ENCODE data around the gene FGFR2.

The FGFR2 gene

DNA sequence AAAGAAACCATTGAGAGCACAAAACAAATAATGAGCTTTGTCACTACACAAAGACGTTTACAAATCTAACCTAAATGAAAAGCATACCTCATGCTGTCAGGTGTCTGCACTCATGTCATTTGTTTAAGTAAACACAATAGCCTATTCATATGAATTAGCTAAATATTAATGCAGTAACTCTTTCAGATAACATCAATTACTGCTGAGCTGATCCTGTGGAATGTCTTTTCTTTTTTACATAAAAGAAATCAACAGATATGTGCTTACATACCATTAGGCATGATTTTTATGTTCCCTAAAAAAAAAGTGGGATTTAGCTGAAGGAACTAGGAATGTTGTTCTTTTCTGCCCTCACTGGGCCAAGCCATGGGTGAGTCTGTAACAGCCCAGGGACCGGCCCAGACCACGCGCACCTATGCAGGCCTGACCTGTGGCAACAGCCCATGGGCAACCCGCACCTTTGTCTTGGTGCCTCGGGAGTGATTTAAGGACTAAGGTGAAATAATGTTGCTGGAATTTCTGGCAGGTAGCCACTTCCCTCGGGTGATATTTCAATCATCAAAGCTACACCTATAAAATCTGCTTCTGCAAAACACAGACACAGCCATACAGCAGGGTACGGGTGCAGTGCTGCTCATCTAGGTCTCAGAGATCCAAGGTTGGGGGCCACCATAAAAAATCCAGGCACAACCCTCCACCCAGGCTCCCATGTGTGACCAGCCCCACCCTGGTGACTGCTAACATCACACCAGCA is 44.6 kb downstream of the FGFR2 start:
- DNase-seq (ENCODE audit: low spot score) = no peak

DNA sequence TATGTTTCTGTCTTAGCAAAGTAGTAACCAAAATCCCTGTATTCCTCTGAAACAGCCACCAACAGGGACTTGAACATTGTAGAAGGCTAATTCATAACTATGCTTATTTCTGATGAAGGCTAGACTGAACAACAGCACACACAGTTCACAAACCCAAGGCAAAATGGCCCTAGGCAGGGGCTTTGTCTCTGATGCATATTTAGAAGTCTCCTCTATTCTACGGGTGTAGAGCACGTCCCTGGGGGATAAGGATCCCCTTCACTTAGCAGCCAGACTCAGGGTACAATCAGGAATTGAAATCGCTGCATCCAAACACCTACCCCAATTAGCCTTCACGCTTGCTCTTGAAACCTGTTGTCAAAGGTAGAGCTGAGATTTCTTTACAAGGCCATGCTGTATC is 45.5 kb downstream of the FGFR2 start:
- DNase-seq (ENCODE audit: low spot score) = no peak

DNA sequence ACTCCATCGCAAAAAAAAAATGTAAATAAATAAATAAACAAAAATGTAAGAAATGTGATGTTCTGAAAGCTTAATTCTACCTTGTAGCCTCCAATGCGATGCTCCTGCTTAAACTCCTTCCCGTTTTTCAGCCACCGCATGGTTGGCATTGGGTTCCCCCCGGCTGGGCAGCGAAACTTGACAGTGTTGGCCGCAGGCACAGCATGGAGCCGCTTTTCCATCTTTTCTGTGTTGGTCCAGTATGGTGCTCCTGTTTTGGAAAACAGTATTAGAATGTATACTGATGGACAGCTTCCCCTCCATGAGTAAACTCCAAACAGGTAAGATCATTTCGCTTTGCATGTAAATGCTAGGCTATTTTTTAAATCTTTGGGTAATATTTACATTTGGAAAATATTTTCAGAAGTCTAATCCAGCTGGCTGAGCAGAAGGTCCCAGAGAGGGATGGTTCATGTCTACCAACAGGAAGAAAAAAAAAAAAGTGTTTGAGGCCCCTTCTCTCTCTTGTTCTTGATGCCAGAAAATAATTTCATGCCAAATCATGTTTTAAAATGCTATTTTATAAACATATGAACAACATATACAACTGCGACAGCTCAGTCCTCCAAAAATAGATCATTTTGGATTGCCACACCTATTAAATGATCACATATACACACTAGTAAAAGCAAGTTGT is 46.9 kb downstream of the FGFR2 start:
- no peak for DNase-seq (ENCODE audit: low spot score)

DNA sequence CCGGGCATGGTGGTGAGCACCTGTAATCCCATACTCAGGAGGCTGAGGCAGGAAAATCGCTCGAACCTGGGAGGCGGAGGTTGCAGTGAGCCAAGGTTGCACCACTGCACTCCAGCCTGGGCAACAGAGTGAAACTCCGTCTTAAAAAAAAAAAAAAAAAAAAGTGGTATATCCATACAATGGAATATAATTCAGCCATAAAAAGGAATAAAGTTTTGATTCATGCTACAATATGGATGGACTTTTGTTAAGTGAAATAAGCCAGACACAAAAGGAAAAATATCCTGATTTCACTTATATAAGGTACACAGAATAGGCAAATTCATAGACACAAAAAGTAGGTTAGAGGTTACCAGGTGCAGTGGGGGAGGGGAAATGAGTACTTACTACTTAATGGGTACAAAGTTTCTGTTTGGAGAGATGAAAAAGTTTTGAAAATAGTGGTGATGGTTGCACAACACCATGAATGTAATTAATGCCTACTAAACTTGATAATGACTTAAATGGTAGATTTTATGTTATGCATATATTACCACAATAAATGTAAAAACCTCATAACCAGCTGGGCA is 53.9 kb downstream of the FGFR2 start:
- no peak for DNase-seq (ENCODE audit: low spot score)

DNA sequence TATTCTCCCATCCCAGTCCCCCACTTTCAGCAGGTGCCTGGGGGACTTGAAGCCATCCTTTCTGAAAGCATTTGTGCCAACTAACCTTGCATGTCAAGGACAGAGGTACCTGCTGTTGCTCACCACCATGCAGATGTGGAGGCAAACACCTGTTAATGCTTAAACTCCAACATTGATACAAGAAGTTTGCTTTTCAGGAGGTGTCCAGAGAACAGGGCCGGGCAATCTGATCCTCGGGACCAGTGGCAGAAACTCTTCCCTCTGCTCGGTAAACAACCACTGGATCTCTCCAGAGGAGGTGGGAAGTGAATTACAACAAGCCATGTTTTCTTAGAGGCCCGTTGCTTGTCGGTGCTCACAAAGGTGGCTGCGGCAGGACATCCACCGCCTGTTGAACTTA is 54.7 kb downstream of the FGFR2 start:
- DNase-seq (ENCODE audit: low spot score) = no peak

DNA sequence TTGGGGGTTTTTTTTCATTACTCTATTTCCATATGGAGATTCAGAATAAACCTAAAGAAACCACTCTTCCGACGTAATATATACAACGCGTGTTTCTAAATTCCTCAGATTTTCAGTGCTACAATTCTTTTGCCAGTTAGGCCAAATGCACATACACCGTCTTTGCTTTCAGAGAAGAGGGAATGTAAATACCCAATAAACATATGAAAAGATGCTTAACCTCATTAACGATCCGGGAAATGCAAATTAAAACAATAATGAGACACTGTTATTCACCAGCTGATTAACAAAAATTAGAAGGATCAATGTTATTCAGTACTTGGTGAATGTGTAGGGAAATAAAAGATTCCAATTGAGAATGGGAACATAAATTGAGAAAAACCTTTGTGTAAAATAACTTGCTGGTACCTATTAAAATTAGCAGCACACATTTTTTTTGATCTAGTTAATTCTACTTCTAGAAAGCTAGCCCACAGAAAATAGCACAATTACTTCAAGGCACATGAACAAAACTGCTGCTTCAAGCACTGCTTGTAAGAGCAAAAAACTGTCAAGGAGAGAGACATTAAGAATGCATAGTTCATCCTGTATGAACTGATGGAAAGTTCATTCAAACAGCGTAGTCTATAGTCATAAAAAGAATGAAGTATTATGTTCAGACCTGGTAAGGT is 56.7 kb downstream of the FGFR2 start:
- DNase-seq (ENCODE audit: low spot score) = no peak

DNA sequence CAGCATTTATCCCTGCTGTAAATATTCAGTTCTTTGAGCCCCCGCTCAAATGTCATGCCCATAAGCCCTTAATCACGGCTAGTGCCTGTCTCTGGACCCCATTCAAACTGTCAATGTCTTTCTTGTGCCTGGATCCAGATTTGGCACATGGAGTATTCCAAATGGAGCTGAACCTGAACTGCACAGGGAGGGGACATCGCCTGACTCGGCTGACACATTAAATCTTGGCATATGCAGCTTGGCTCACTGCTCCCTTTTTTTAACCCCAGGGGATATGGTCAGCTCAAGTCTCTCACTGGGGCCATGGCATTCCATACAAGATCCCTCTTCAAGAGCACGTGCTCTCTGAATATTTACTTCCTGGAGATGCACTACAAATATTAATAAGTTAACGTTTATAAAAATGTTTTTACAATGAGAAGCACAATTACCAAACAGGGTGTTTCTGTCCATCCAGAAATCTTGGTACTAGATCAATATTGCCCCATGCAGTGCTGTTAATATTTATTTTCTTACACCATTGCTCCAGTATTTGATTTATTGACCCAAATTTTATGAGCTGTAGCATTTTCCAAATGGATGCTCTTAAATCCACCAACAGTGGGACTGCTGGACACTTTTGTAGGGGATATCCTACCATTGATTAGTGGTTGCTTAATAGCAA is 57.4 kb downstream of the FGFR2 start:
- no peak for DNase-seq (ENCODE audit: low spot score)

DNA sequence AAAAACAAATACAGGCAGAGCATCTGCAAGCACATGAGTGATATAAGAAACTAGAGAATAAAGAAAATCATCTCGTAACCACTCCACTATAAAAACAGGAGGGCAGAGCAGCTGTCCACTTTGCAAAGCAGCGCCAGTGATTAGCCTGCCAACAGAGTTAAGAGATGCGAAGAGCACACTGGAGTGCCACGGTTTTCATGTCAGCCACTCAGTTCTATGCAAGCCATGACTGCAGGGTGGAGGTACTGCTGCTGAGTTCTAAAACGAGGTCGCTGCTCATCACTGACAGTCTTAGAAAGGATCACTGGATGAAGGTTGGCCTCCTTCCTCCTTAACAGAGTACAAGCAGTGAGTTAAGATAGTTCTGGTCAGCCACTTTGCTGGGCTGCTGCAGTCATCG is 58.5 kb downstream of the FGFR2 start:
- DNase-seq (ENCODE audit: low spot score) = no peak

DNA sequence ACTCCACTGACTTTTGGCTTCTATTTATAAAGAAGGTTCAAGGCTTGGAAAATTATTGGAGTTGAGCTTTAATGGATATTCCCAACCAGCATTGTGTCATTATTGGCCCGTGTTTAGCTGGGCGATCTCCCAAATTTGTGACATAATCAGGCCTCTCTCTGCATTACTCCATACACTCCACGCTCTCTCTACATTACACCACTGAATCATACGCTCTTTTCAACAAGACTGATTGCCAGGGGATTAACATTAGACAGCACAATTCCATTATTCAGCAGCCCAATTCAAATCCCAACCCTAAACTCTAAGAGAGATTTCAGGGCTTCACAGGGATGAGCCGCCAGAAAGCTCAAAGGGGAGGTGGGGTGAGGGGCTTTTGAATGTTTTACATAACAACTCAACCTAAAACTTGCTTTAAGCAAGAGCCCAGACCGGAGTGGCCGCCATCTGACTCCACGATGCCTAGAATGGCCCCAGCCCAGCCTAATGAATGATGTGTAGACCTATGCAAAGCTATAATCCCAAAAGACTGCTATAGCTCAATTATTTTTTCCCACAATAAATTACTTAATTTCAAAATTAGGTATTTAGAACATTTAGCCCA is 61.8 kb downstream of the FGFR2 start:
- no peak for DNase-seq (ENCODE audit: low spot score)

DNA sequence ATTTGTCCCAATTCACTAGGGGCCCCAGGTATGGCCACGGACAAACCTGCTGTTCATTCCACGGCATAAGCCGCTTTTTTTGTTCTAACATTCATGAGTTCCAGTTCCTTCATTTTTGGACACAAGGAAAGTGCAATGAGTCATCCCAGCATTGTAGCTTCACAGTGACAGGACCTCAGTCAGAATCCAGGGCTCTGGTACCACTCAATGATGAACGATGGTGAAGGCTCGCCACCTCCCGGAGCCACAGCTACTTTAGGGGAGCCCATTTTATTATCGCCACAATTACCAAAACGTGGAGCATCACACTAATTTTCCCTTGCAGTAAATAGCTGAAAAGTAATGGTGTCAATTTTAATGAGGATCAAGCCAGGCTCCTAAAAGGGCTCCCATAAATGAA is 62.9 kb downstream of the FGFR2 start:
- DNase-seq (ENCODE audit: low spot score) = no peak

DNA sequence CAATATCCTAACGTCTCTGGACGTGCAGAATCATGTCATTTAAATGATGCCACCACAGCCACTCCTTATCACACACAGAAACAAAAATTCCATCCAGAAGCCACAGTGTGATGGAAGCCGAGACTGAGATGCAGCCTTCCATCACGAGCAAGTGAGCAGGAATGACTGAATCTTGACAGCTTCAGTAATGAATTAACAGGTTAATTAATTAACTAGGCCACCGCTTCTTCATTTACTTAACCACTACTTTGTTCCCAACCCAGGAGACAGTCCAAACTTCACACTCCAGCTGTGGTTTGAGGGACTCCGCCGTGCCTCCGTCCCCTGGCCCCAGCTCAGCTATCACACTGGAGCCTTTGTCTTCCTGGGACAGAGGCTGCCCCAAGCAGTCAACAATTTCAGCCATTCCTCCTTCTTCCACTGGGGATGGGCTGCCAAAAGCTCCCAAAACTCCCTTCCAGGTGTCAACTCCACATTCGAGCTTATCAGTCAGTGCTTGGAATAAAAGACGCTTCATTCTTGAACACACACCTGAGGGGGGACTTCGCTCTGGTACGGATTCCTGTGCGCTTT is 65.9 kb downstream of the FGFR2 start:
- DNase-seq (ENCODE audit: low spot score) = no peak

DNA sequence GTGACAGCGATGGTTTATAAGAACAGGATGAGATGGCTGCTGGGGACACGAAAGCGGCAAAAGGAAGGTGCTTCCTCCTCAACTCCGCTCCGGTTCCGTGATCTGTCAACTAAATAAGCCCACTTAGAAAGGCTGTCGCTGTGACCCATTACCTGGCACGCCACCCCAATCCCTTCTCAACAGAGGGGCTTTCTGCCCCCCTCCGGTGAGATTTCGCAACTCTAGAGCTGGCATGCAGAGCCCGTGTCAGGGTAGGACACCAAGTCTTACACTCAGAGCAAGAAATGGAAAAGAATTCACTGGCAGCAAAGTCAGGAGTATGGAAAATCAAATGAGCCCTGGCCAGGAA is 66.4 kb downstream of the FGFR2 start:
- DNase-seq (ENCODE audit: low spot score) = no peak

DNA sequence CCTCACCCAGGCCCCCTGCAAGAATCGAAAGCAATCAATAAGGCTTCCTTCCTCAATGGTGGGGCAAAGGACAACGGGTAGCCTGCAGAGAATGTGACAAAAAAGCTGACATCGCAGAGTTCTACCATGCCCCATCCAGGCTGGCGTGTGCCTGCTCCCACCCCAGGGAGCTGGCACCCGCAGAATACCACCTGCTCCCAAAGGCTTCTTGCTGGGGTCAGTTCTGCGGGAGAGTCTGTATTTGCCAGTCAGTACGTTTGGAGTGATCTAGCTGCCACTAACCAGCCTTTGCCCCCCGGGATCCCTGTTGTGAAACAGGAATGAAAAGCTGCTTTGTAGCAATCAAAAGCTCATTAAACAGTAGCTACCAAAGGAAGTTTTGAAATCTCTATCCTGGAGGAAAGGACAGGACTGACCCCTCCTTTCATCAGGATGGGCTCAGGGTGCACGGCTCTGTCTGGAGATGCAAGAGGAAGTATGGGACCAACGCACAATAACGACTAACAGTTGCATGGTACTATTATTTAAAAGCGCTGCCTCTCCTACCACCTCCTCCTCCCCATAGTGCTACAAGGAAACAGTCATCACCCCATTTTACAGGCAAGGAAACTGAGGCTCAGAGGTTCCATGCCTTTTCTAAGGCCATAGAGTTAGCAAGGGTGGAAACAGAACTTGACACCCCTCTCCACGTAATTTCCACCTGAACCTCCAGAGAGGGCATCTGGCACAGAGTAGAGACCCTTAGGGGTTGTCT is 67.0 kb downstream of the FGFR2 start:
- DNase-seq (ENCODE audit: low spot score) = no peak

DNA sequence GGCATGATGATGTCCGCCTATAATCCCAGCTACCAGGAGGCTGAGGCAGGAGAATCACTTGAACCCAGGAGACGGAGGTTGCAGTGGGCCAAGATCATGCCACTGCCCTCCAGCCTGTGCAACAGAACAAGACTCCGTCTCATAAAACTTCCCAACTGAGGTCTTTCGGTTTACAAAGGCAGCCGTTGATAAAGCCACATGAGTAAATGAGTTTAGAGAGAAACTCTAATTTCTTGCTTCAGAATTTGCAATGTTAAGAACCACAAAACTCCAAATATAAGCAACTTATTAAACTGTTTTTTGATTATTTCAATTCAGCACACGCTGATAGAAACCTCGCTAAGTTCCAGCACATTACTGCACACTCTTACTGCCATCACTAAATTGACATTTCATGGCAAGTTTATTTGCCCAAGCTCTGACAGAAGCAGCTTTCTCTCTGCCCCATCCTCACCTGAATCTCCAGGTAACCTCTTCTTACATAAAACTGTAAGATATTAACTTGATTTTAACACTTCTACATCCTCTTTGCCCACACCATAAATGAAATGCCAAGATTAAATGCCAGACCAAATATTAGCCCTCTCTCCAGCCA is 67.7 kb downstream of the FGFR2 start:
- DNase-seq (ENCODE audit: low spot score) = no peak

DNA sequence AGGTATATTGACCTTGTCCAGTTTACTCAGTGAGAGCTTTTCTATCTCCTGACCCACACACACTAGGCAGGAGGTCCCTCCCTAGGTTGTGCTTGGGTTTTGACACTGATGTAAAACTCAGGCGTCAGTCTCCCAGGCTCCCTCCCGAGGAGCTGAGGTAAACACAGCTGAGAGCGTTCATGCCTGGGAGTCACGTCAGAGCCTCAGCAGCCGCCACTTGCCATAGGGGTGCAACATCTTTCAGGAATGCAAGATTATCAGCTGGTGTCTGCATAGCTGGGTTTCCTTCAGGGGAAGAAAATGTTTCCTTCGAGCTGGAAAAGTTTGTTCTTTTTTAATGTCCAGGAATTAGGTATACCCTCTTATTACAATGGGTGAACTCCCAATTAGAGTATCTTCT is 70.6 kb downstream of the FGFR2 start:
- DNase-seq (ENCODE audit: low spot score) = no peak

DNA sequence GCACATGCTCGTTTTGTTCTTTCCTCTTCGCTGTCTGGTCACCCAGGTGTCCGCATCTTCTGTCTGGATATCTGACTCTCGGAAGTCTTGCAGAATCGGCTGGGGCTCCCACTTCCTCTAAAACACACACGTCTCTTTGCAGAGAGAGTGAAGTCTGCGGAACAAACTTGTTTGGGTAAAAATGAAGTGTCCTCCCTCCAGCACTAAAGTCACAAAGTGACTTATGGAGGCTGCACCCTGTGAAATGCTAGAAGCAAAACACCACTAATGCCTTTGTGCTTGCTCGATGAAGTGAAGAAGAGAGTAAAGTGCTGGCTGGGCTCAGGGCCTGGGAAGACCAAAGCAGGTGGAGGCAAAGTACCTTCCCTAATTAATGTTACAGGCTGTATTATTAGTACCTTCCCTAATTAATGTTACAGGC is 71.4 kb downstream of the FGFR2 start:
- no peak for DNase-seq (ENCODE audit: low spot score)

DNA sequence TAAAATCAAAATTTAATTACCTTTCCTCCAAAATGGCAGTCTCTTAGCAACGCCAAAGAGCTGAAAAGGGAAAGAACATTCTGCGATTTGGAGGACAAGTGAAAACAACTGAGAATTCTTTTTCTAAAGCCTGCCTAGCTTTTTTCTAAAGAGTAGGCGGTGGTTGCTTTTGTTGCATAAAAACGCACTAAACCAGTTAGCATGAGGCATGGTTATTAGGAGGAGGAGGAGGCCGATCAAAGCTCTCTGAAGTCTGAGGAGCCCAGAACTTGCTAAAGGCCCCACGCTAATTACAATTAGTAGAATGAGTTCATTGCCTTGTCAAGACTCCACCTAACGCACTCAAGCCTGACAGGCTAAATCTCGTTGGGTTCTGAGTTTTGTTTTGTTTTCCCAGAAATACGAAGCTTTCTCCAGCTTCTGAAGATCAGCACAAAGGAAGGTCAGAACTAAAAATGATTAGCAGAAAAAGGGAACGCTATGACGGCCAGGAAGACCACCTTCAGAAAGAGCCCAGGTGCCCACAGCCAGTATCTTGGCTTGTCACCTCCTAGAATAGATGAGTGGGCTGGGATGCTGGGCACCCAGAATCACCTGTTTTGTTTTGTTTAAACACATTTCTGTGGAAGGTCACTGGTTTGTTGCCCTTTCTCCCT is 72.0 kb downstream of the FGFR2 start:
- no peak for DNase-seq (ENCODE audit: low spot score)

DNA sequence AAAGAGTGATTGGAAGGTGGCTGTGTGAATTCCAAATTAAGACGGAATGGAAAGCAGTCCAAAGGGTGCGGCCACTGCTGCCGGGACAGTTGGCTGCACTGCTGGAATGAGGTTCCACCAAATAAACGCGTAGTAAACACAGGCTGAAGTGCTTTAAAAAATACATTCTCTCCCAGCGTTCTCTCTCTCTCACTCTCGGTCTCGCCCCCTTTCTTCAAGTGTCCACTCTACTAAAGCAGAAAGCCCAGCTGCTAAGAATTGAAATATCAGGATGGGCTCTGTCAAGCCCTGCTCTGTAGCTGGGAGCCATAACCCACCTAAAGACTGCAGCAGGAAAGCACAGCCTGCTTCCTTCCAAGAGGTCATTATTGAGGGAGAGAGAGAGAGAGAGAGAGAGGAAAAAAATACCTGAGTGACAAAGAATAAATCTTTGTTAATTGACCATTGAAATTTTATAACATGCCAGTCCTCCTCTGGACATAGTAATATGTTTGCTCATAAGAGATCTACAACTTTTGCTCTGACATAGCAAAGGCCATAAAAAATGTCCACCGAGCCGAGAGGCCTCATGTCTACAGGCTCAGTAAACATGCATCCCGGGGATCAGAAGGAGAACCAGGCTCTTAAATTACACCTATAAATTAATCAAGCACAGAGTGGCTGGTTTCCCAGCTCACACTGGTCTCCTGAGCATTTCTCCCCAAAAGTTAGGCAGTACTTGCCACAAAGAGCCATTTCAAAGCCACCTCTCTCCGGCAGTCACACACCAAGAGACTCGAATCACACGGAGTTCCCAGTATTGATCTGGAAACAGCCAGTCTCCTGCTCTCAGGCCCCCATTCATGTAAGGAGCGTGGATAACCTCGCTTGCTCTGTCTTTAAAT is 72.8 kb downstream of the FGFR2 start:
- no peak for DNase-seq (ENCODE audit: low spot score)

DNA sequence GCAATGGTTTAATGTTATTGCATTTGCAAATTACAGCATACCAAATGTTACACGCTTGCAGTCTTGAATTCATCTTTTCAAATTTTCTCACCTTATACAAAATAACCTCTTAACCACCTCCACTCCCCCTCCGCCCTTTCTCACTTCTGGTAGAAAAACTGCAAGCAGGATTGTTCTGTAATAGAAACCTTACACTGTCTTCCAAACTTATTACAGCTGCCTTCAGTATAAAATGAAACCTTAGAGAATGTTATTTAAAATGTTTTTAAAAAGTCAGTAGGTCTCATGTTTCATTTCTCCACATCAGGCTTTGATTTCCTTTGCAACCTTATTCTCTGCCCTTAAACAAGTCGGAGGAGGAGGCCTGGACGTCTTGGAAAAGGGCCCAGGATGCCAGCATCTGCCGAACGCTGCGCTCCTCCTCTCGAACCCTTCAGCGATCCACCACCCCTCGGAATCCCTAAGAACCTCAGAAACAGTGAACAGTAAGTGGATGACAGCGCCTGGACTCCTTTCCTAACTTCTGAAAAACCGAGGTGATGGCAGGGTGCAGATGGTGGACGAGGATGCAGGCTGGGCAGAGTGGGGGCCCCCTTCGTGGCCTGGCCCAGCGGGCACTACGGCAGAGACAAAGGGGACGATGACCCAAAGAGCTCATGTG is 74.0 kb downstream of the FGFR2 start:
- no peak for DNase-seq (ENCODE audit: low spot score)

Measured in HuH-7.5 (cell line).